Body of pancreas (tissue), 4 donors: ENCODE results near the gene MYO15A.

Source experiments
- POLR2A ChIP-seq, 3 donors: fragments of 450-650 bp; IDR thresholded peaks; one replicate each; pipeline ENCODE4 v1.6.1; 2016; ENCODE audit warnings: antibody characterized with exemption in 3 of 3, mild to moderate bottlenecking in 2 of 3
- TF ChIP-seq, protein P1 (sequence below), 7 experiments: fragments of 450-650 bp in 4 of 7; fragments of 200-600 bp in 3 of 7; sonication (generic) in 3 of 7; IDR thresholded peaks; one replicate each; pipeline ENCODE4 v1.5.1; 2016 to 2019; ENCODE audit warnings: antibody characterized with exemption in 7 of 7

DNA sequence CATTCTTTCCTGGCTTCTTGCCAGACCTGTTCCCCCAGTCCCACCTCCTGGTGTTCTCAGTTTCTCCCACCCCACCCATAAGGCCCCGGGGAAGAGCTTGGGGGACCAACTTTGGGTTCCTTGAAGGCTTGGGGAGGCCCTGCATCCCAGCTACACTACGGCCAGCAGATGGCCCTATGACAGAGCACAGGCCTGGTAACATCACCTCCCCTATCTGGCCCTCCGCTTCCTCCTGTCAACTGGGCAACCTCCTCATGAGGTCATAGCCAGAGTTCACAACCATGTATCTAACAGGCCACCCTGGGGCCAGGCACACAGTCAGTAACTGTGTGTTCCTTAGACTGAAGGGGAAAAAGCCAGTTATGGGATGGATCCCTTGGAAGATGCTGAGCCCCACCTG is 31.4 kb downstream of the MYO15A start:
- TF ChIP-seq POLR2A (IDR thresholded peaks at IDR 0.05): no peak
- TF ChIP-seq, protein P1, sequence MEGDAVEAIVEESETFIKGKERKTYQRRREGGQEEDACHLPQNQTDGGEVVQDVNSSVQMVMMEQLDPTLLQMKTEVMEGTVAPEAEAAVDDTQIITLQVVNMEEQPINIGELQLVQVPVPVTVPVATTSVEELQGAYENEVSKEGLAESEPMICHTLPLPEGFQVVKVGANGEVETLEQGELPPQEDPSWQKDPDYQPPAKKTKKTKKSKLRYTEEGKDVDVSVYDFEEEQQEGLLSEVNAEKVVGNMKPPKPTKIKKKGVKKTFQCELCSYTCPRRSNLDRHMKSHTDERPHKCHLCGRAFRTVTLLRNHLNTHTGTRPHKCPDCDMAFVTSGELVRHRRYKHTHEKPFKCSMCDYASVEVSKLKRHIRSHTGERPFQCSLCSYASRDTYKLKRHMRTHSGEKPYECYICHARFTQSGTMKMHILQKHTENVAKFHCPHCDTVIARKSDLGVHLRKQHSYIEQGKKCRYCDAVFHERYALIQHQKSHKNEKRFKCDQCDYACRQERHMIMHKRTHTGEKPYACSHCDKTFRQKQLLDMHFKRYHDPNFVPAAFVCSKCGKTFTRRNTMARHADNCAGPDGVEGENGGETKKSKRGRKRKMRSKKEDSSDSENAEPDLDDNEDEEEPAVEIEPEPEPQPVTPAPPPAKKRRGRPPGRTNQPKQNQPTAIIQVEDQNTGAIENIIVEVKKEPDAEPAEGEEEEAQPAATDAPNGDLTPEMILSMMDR (IDR thresholded peaks at IDR 0.05): no peak
